ENCODE data around the gene KRTAP19-8.

- TF ChIP-seq CTCF (IDR thresholded peaks at IDR 0.05), result no peak
- TF ChIP-seq EZH2 (IDR thresholded peaks at IDR 0.05), result no peak
These were observed 37.6 kb upstream of the KRTAP19-8 start for GRCh38 chr21:31075848-31076247.

All from neural progenitor cell (in vitro differentiated cells).